Islet precursor cell (in vitro differentiated cells): ENCODE measurements around the gene RBFOX1.

Source experiments
- DNase-seq: peaks from one replicate; pipeline ENCODE4 v3.0.0-alpha.2; 2018

RBFOX1 gene

GRCh38 chr16:7614021-7614795, 281.6 kb downstream of the RBFOX1 start:
- peak; percentile 55 for DNase-seq

- no peak for DNase-seq
These were observed 282.9 kb downstream of the RBFOX1 start for GRCh38 chr16:7615565-7615964.

- no peak for DNase-seq
These were observed 292.5 kb downstream of the RBFOX1 start for GRCh38 chr16:7624871-7625766.

- peak; percentile 93 for DNase-seq
These were observed 296.3 kb downstream of the RBFOX1 start for GRCh38 chr16:7628981-7629380.

- peak; percentile 59 for DNase-seq
These were observed 296.9 kb downstream of the RBFOX1 start for GRCh38 chr16:7629571-7629970.

GRCh38 chr16:7637446-7637845, 304.8 kb downstream of the RBFOX1 start:
- no peak for DNase-seq

- DNase-seq: no peak
These were observed 305.7 kb downstream of the RBFOX1 start for GRCh38 chr16:7638306-7638705.

GRCh38 chr16:7640334-7640733, 307.7 kb downstream of the RBFOX1 start:
- no peak for DNase-seq

GRCh38 chr16:7644176-7644575, 311.5 kb downstream of the RBFOX1 start:
- no peak for DNase-seq

- DNase-seq: no peak
These were observed 312.2 kb downstream of the RBFOX1 start for GRCh38 chr16:7644811-7645210.

- DNase-seq: no peak
These were observed 314.3 kb downstream of the RBFOX1 start for GRCh38 chr16:7646821-7647500.

GRCh38 chr16:7650431-7650830, 317.8 kb downstream of the RBFOX1 start:
- DNase-seq: no peak

GRCh38 chr16:7651803-7652570, 319.3 kb downstream of the RBFOX1 start:
- DNase-seq: no peak

- no peak for DNase-seq
These were observed 321.3 kb downstream of the RBFOX1 start for GRCh38 chr16:7653746-7654461.

GRCh38 chr16:7675628-7676027, 343.0 kb downstream of the RBFOX1 start:
- DNase-seq: no peak

- DNase-seq: no peak
These were observed 347.7 kb downstream of the RBFOX1 start for GRCh38 chr16:7680296-7680695.

GRCh38 chr16:7688811-7689210, 356.2 kb downstream of the RBFOX1 start:
- DNase-seq: no peak

- DNase-seq: no peak
These were observed 356.6 kb downstream of the RBFOX1 start for GRCh38 chr16:7689234-7689633.

GRCh38 chr16:7691533-7691932, 358.9 kb downstream of the RBFOX1 start:
- no peak for DNase-seq

GRCh38 chr16:7703672-7704071, 371.0 kb downstream of the RBFOX1 start:
- DNase-seq: no peak

- no peak for DNase-seq
These were observed 373.2 kb downstream of the RBFOX1 start for GRCh38 chr16:7705885-7706284.

- DNase-seq: no peak
These were observed 376.5 kb downstream of the RBFOX1 start for GRCh38 chr16:7709186-7709585.
